ENCODE results near the gene CUL7.
"Not testable (repeated sequence)": the region's sequence is repeated elsewhere in the genome, so short reads cannot be mapped to it uniquely, and the experiment has no call there.

The CUL7 gene

DNA sequence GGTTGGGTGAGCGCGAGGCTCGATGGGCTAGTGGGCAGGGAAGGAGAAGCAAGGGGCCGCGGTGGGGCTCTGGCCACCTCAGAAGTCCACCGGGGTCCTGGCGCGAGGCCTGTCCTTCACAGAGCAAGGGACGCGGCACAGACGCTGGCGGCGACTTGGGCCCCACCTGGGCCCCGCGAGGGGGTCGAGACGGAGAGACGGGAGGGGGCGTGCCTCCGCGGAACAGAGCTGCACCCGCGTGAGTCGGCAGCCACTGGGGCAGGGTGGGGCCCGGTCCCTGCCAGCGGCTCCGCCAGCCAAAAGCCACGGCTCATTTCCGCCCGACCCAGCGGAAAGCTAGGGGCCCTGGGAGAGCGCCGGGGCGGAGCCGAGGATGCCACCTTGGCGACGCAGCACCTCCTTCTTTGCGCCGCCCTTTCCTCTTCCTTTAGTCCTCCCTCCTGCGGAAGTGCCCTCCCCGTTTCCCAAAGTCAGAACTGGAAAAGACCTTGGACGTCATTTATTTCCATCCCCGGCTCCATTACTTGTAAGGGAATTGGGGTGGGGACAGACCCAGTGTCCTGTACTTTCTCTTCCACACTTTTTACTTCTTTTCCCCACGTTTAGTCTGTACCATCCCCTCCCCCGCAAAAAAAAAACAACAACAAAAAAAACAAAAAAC lies at the start of gene CUL7:
CUL7 (minus strand) TSS at position 307 of the 661 bp plus-strand sequence. CDS start 1,063 bp downstream, outside the sequence.
- DNase-seq = peak; percentile 92

DNA sequence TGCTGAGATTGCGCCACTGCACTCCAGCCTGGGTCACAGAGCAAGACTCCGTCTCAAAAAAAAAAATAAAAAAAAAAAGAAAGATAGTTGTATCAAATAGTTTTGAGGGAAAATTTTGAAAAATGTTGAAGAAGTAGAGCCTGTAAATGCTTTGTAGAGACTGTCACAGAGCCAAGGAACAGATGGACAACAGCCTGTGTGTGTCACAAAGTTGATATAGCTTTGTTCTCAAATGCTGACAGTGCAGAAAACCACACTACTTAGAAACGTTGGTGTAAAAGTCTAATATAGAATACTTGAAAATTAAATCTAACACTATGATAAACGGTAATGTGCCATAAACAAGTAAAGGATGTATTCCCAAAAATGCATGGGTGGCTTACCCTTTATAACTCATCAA lies 47.8 kb upstream of the CUL7 start:
- no peak for DNase-seq

DNA sequence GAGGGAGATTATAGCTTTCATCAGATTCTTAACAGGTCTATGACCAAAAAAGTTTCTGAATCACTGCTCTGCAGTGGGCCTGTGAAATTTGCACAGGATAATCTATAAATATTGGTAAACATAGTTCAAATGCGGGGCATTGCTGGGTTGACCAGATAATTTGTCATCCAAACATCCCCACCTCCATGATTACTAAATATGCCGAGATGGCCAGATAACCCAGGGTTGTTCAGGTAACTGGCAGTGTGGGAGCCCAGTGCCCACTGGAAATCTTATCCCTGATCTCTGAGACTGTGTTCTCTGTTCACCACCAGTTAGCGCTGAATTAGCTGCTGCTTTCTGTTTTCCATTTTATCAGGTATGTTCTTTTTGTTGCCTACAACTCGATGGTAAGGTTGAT lies 43.9 kb upstream of the CUL7 start:
- no peak for DNase-seq

- no peak for DNase-seq
Observed at GRCh38 chr6:43097098-43097489, 43.4 kb upstream of the CUL7 start.

- DNase-seq = no peak
Observed at GRCh38 chr6:43096451-43097097, 42.9 kb upstream of the CUL7 start.

GRCh38 chr6:43095939-43096338 lies 42.3 kb upstream of the CUL7 start:
- DNase-seq = no peak

DNA sequence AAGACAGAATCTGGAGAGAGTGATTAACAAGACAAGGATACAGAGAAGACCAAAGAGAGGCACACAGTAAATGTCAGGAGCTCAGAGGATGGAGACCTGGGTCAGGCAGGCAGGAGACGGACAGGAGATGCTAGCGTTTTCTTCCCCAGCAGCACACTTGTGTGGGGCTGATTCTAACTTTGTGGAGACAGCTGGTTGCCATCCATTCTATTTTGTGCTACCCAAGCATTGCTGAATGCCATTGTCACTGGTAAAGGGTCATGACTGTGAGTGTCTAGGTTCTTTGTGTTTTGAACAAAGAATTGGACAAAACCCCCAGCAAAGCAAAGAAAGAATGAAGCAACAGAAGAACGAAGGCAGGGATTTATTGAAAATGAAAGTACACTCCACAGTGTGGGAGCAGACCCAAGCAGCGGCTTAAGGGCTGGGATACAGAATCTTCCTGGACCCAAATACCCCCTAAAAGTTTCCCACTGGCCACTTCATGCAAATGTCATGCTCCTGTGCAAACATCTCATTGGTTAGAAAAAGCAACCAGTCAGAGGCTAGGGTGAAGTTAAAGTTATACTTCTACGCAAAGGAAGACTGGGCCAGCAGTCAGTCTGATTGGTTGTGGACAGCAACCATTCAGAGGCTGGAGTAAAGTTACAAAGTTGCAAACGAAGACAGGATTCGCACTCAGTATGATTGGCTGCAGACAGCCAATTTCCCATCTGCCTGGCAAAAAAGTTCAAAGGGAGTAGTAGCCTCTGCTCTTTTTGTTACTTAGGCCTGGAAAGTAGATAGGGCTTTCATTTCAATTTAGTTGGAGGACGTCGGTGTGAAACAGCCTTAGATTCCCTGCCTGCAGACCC lies 40.0 kb upstream of the CUL7 start:
- peak; percentile 12 for DNase-seq

- no peak for DNase-seq
Observed at GRCh38 chr6:43092635-43093034, 39.0 kb upstream of the CUL7 start.

DNA sequence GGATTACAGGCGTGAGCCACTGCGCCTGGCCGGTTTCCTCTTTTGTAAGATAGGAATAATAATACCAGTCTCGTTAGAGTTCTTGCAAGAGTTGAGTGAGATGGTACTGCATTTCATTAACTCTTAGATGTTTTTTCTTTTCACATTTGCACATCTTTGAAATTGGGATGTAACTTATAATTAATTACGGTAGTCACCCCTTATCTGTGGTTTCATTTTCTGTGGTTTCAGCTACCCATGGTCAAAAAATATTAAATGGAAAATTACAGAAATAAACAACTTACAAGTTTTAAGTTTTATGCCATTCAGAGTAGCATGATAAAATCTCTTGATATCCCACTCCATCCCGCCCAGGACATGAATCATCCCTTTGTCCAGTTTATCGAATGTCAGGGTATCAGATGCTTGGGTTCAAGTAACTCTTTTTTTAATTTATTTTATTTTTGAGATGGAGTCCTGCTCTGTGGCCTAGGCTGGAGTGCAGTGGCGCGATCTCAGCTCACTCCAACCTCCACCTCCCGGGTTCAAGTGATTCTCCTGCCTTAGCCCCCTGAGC lies 37.9 kb upstream of the CUL7 start:
- no peak for DNase-seq

GRCh38 chr6:43091020-43091419 lies 37.4 kb upstream of the CUL7 start:
- DNase-seq = no peak

GRCh38 chr6:43090559-43090956 lies 36.9 kb upstream of the CUL7 start:
- no peak for DNase-seq

GRCh38 chr6:43089874-43090558 lies 36.4 kb upstream of the CUL7 start:
- DNase-seq = no peak

GRCh38 chr6:43089467-43089866 lies 35.8 kb upstream of the CUL7 start:
- DNase-seq = no peak

GRCh38 chr6:43088654-43089056 lies 35.0 kb upstream of the CUL7 start:
- DNase-seq = no peak

GRCh38 chr6:43086022-43086658 lies 32.5 kb upstream of the CUL7 start:
- no peak for DNase-seq

DNA sequence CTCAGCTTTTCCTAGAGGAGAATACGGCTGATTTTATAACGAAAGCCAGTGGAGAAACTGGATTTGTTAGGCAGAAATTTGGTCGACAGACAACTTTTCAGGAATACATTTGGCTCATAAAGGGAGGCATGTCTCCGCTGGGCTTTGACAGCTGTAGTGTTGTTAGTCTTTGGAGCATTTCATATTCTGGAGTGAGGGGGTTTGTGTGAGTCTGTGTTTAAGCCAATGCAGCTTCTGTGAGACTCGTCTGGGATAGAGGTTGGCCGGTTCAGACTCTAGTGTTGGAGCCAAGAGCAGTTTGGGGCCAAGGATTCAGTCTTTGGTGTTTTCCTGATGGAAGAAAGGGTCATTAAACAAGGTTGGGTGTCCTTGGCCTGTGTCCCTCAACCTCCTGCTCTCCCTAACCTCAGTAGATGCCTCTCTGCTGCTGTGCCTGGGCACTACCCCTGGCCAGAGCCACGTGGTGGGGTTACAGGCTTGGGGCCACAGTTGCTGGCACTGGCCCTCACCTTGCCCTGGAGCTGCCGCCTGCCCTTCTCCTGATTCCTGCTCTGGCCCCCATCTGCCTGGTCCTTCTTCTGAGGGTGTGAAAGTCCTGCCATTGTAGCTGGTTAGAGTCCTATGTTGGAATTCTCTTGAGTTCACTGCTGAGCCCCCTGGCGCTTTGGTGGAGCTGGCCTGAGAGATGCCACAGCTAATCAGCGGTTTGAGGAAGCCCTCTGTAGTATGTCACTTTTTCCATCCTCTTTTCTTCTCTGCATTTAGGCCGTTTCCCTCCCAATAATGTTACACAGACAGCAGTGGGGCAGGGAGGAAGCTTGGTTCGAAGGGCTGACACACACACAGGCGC lies 29.4 kb upstream of the CUL7 start:
- DNase-seq = no peak

GRCh38 chr6:43081922-43082321 lies 28.3 kb upstream of the CUL7 start:
- not testable (repeated sequence) for DNase-seq

- DNase-seq = no peak
Observed at GRCh38 chr6:43081043-43081442, 27.4 kb upstream of the CUL7 start.

GRCh38 chr6:43078691-43079090 lies 25.0 kb upstream of the CUL7 start:
- no peak for DNase-seq

DNA sequence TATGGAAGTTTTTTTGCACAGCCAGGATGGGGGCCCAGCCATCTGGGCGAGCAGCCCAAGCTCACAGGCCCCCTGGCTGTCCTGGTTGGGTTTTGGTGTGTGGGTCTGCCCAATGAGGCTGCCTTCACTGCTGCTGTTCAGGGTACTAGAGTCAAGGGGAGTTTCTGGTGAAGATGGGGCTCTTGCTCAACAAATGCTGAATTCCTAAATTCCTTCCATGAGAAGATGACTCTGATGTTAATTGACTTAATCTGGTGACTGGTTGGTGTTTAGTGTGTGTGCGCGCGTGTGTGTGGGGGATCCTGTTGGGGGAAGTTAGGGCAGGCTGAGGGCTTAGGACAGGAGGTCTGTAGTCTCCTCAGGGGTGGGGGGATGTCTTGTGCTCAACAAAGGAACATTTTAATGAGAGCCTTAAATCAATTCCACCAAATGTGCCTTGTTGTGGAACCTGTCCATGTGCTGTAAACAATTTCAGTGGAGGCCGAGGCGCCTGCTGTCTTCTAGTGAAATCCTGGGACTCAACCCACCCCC lies 24.4 kb upstream of the CUL7 start:
- no peak for DNase-seq

- DNase-seq = no peak
Observed at GRCh38 chr6:43077333-43077809, 23.7 kb upstream of the CUL7 start.
